ENCODE data around the gene CDC42BPB. TPM values are rescaled to one million over a fixed set of nuclear protein-coding genes. Genes with fewer than 3 reads are reported as not detected.

The CDC42BPB gene
- total RNA-seq, 4 donors from 2014 or later = 93.9 to 132 (median 110) TPM

DNA sequence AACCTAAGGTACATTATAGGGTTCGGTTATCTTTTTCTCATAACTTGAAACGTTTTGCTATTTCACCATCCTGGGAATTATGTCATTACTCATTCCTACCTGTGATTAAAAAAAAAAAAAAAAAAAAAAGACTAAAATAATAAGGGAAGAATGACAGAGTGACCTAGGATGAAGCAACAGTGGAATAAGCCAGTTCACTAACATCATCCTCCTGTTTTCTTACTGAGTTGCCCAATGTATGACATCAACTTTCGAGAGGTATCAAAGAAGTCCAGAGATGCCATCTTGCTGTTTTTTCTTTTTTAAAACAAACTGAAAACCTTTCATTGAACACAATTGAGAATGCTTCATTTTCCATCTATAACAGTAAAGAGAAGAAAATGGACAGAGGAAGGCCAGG is 92.1 kb downstream of the CDC42BPB start:
- TF ChIP-seq EP300 (IDR thresholded peaks at IDR 0.05) = no peak
- TF ChIP-seq POLR2AphosphoS5 (IDR thresholded peaks at IDR 0.05) = no peak
- no peak for TF ChIP-seq POLR2A (IDR thresholded peaks at IDR 0.05; ENCODE audit: low read depth)
- TF ChIP-seq CTCF (IDR thresholded peaks at IDR 0.05) = no peak
- no peak overlapping the region for H3K4me3 ChIP-seq
- WGBS = 90% methylated on average over 3 of the region's 3 CpGs
- intact Hi-C loops (cut with DNase I) = no loop called here
- H3K4me1 ChIP-seq = no peaks in the 10 kb centered on the region
- no peak for DNase-seq (ENCODE audit: extremely low spot score)
- peaks cover 91 to 100% (median 99%) of the 10 kb centered on the region in 4 donors for H3K36me3 ChIP-seq
- no peaks in the 10 kb centered on the region for H3K27me3 ChIP-seq
- H3K27ac ChIP-seq (replicated peaks in 1 of 4) = no peak overlapping the region
- no peaks in the 10 kb centered on the region for H3K9me3 ChIP-seq

DNA sequence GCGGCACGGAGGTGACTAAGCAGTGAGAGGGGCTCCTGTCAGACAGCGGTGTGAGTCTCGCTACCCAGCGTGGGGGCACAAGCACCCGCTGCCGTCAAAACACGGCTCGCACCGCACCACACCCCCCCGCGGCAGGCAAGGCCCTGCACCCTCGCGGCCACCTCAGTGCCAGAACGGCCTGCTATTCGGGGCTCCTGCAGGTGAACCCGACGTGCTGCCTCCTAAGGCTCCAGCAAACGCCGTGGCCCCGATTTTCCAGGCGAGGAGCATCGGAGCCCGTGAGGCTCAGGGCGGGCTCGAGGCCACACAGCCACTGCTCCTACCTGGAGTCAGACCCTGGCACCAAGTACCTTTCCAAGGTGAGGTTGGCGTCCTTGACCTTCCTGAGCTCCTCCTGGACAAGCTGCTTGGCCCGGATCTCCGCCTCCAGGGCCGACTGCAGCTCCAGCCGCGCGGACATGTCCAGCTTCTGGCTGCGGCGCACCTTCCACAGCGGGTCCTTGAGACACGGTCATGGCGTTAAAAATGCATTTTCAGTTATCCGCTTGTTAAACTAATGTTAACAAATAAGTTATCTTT is 93.1 kb downstream of the CDC42BPB start:
- H3K4me3 ChIP-seq = no peak overlapping the region
- 95% methylated on average over 29 of the region's 39 CpGs for WGBS
- DNase-seq (ENCODE audit: extremely low spot score) = no peak
- no peak overlapping the region for H3K27ac ChIP-seq (replicated peaks in 1 of 4)
- no peaks in the 10 kb centered on the region for H3K27me3 ChIP-seq
- H3K36me3 ChIP-seq = peaks cover 82 to 100% (median 99%) of the 10 kb centered on the region in 4 donors
- no peaks in the 10 kb centered on the region for H3K9me3 ChIP-seq
- H3K4me1 ChIP-seq = no peaks in the 10 kb centered on the region
- intact Hi-C loops (cut with DNase I) = no loop called here
- no peak for TF ChIP-seq POLR2AphosphoS5 (IDR thresholded peaks at IDR 0.05)
- no peak for TF ChIP-seq EP300 (IDR thresholded peaks at IDR 0.05)
- TF ChIP-seq CTCF (IDR thresholded peaks at IDR 0.05) = no peak

DNA sequence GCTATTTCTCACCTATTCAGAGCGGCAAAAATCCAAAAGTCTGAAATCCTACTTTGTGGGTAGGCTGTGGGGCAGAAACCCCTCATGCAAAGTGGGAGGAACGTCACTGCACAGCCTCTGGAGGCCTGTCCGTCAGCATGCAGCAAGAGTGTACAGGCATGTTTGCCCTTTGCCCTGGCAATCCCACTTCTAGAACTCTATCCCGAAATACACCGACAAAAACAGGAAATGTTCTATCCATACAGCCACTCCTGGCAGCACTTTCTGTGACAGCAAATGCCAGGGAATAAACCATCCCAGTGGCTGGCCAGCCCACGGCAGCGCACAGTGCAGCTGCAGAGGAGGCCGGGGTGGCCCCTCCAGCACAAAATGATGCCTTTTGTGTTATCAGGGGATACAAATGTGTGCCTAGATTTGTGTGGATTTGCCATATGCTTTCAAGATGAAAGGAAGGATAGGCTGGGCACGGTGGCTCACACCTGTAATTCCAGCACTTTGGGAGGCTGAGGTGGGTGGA is 95.2 kb downstream of the CDC42BPB start:
- Histone ChIP-seq H3K27me3 (no peaks in the 10 kb centered on the region), H3K27ac (replicated peaks in 1 of 4) (no peak overlapping the region), H3K4me1 (no peaks in the 10 kb centered on the region), H3K9me3 (no peaks in the 10 kb centered on the region), H3K36me3 (peaks cover 77 to 100% (median 99%) of the 10 kb centered on the region in 4 donors), H3K4me3 (no peak overlapping the region)
- no peak for TF ChIP-seq POLR2A (IDR thresholded peaks at IDR 0.05; ENCODE audit: low read depth)
- no peak for TF ChIP-seq CTCF (IDR thresholded peaks at IDR 0.05)
- intact Hi-C loops (cut with DNase I) = no loop called here
- 88% methylated on average over 6 of the region's 9 CpGs for WGBS
- DNase-seq (ENCODE audit: extremely low spot score) = no peak

GRCh38 chr14:102958461-102958860 is 98.9 kb downstream of the CDC42BPB start:
- no peak overlapping the region for H3K4me3 ChIP-seq
- 96% methylated on average over 10 of the region's 10 CpGs for WGBS
- intact Hi-C loops (cut with DNase I) = no loop called here
- no peak for DNase-seq (ENCODE audit: extremely low spot score)
- TF ChIP-seq POLR2AphosphoS5 (IDR thresholded peaks at IDR 0.05) = no peak
- no peak for TF ChIP-seq CTCF (IDR thresholded peaks at IDR 0.05)
- no peak for TF ChIP-seq POLR2A (IDR thresholded peaks at IDR 0.05; ENCODE audit: low read depth)
- no peak for TF ChIP-seq EP300 (IDR thresholded peaks at IDR 0.05)
- H3K36me3 ChIP-seq = peaks cover 73 to 100% (median 98%) of the 10 kb centered on the region in 4 donors
- H3K4me1 ChIP-seq = no peaks in the 10 kb centered on the region
- no peaks in the 10 kb centered on the region for H3K27me3 ChIP-seq
- no peak overlapping the region for H3K27ac ChIP-seq (replicated peaks in 1 of 4)
- no peaks in the 10 kb centered on the region for H3K9me3 ChIP-seq

DNA sequence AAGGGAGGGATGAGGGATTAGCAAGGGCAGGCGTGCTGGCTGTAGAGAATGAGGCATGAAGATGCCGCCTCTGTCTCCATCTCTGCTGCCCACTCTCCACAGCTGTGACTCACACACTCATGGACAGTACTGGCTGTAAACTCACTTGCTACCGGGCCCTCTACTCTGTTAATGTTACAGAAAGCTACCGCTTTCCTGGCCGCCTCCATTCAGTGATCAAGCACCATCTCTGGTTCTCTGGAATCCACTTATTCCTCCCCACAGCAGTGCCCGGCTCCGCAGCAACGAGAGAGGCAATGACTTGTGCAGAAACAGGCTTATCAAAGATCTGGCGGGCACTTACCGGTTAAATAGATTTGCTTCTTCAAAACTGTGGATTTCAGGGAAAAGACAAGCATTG is 100.1 kb downstream of the CDC42BPB start:
- no peak for DNase-seq (ENCODE audit: extremely low spot score)
- H3K27me3 ChIP-seq = no peaks in the 10 kb centered on the region
- H3K36me3 ChIP-seq = peaks cover 75 to 100% (median 98%) of the 10 kb centered on the region in 4 donors
- no peak overlapping the region for H3K27ac ChIP-seq (replicated peaks in 1 of 4)
- no peaks in the 10 kb centered on the region for H3K4me1 ChIP-seq
- TF ChIP-seq CTCF (IDR thresholded peaks at IDR 0.05) (no peak), POLR2AphosphoS5 (IDR thresholded peaks at IDR 0.05) (no peak), EP300 (IDR thresholded peaks at IDR 0.05) (no peak), POLR2A (IDR thresholded peaks at IDR 0.05; ENCODE audit: low read depth) (no peak)
- H3K9me3 ChIP-seq = no peaks in the 10 kb centered on the region
- 91% methylated on average over 10 of the region's 10 CpGs for WGBS
- H3K4me3 ChIP-seq = no peak overlapping the region
- intact Hi-C loops (cut with DNase I) = no loop called here

Data from esophagus muscularis mucosa (tissue), 4 donors.